Measurements from ENCODE around the gene KLHL4. TPM values are rescaled to one million over a fixed set of nuclear protein-coding genes. Genes with fewer than 3 reads are reported as not detected.

Gene KLHL4
- total and polyA plus RNA-seq, 2 of the 8 experiments (the other 6 are each of a cell fraction or from before 2014, with no cell fraction given): 8.8 to 16.0 TPM

GRCh38 chrX:87582453-87582852 lies 64.9 kb downstream of the KLHL4 start (continued):
- TF ChIP-seq CHD7 (IDR thresholded peaks at IDR 0.05; ENCODE audit: insufficient replicate concordance, low read length) (no peak), CREB1 (IDR thresholded peaks at IDR 0.05) (no peak), USF2 (IDR thresholded peaks at IDR 0.05; ENCODE audit: low read length) (no peak), GTF2F1 (IDR thresholded peaks at IDR 0.05; ENCODE audit: borderline replicate concordance, low read depth, low read length) (no peak), CBX5 (IDR thresholded peaks at IDR 0.05; ENCODE audit: low read depth, low read length) (no peak), BACH1 (IDR thresholded peaks at IDR 0.05; ENCODE audit: low read length) (no peak)
